ENCODE measurements around the gene FZD4.

The FZD4 gene

DNA sequence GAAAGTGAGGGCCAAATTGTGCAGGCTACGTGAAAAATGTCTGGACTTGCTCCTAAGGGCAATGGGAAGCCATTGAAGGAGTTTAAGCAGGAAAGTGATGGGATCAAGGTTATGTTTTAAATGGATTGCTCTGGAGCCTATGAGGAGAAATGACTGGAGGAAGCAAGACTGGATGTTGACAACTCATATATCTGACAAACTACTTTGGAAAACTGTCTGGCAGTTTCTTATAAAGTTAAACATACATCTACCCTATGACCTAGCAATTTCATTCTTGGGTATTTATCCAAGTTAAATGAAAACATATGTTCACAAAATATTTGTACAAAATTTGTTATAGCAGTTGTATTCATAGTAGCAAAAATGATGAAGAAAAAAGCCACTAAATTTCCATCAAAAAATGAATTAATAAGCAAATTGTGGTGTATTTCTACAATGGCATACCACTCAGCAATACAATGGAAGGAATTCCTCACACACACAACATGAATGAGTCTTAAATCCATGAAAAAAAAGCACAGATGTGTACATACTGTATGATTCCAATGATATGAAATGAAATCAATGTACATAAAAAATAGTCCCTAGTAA, 24.1 kb downstream of the FZD4 start:
- Histone ChIP-seq H3K4me1 (ENCODE audit: control insufficient read depth in 2 of 2, insufficient read depth in 1 of 2, low read depth in 1 of 2, low read length in 2 of 2) (peaks cover 0 to 11% of the 10 kb centered on the region in 2 donors), H2AFZ (ENCODE audit: low read length) (no peak overlapping the region), H3K14ac (ENCODE audit: low read length) (no peak overlapping the region), H3K4ac (ENCODE audit: low read length) (no peak overlapping the region), H3K4me3 (ENCODE audit: low read length in 2 of 2) (no peak overlapping the region), H3K27me3 (ENCODE audit: control insufficient read depth in 3 of 3, insufficient read depth in 3 of 3, low read depth in 1 of 3, low read length in 3 of 3) (no peaks in the 10 kb centered on the region), H3K27ac (replicated peaks; ENCODE audit: low read length) (no peak overlapping the region), H4K91ac (ENCODE audit: low read depth, low read length, poor library complexity) (no peak overlapping the region), H3K9me3 (replicated peaks in 1 of 2; ENCODE audit: control insufficient read depth in 2 of 2, insufficient read depth in 1 of 2, low read depth in 1 of 2, low read length in 2 of 2) (no peaks in the 10 kb centered on the region), H3K18ac (ENCODE audit: low read length) (no peak overlapping the region), H3K79me1 (ENCODE audit: low read depth, low read length) (no peaks in the 10 kb centered on the region), H2AK5ac (ENCODE audit: low read depth, low read length) (no peak overlapping the region), H3K23ac (ENCODE audit: low read depth, low read length, poor library complexity) (no peak overlapping the region), H2BK12ac (ENCODE audit: low read length) (no peak overlapping the region), H3K36me3 (replicated peaks in 1 of 2; ENCODE audit: control insufficient read depth in 2 of 2, insufficient read depth in 2 of 2, low read length in 2 of 2) (peaks cover 0 to 12% of the 10 kb centered on the region in 2 donors), H2BK120ac (ENCODE audit: low read depth, low read length) (no peak overlapping the region), H3K4me2 (ENCODE audit: insufficient read depth, low read length, poor library complexity, severe bottlenecking) (no peak overlapping the region), H2BK15ac (ENCODE audit: low read length) (no peak overlapping the region), H2BK5ac (ENCODE audit: low read length) (no peak overlapping the region), H4K8ac (ENCODE audit: low read depth, low read length) (no peak overlapping the region), H3K9ac (ENCODE audit: low read depth, low read length, poor library complexity) (no peak overlapping the region)
- no peak for DNase-seq (ENCODE audit: low spot score)
- no CpG with 5 or more reads among the region's 1 CpG for WGBS, 2 donors (ENCODE audit: extremely low coverage in 2 of 2, insufficient read length in 2 of 2, insufficient replicate concordance in 1 of 2)

DNA sequence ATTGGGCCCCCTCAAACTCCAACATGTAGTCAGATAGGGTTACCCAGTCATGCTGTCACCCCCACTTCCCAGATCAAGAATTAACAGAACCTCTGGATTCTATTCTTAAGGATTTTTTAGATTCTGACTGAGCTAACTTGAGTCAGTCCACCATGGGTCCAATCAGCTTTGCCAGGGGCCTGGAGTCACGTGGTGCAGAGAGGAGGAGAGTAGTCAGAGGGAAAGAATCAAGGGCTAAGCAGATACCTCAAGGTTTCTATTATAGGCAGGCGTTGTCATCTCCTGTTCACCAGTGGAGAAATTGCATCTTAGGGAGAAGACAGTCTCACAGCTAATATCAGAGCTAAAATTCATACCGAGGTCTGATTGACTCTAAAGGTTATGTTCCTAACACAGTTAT, 28.2 kb downstream of the FZD4 start:
- Histone ChIP-seq H3K27me3 (ENCODE audit: control insufficient read depth in 3 of 3, insufficient read depth in 3 of 3, low read depth in 1 of 3, low read length in 3 of 3) (no peaks in the 10 kb centered on the region), H3K4me2 (ENCODE audit: insufficient read depth, low read length, poor library complexity, severe bottlenecking) (no peak overlapping the region), H3K4me1 (ENCODE audit: control insufficient read depth in 2 of 2, insufficient read depth in 1 of 2, low read depth in 1 of 2, low read length in 2 of 2) (peaks cover 4 to 6% of the 10 kb centered on the region in 2 donors), H2BK15ac (ENCODE audit: low read length) (no peak overlapping the region), H3K4ac (ENCODE audit: low read length) (no peak overlapping the region), H2AFZ (ENCODE audit: low read length) (no peak overlapping the region), H3K14ac (ENCODE audit: low read length) (no peak overlapping the region), H4K8ac (ENCODE audit: low read depth, low read length) (no peak overlapping the region), H2BK12ac (ENCODE audit: low read length) (no peak overlapping the region), H2AK5ac (ENCODE audit: low read depth, low read length) (no peak overlapping the region), H3K9me3 (replicated peaks in 1 of 2; ENCODE audit: control insufficient read depth in 2 of 2, insufficient read depth in 1 of 2, low read depth in 1 of 2, low read length in 2 of 2) (peaks cover 0 to 8% of the 10 kb centered on the region in 2 donors), H2BK120ac (ENCODE audit: low read depth, low read length) (no peak overlapping the region), H3K27ac (replicated peaks; ENCODE audit: low read length) (no peak overlapping the region), H3K79me1 (ENCODE audit: low read depth, low read length) (no peaks in the 10 kb centered on the region), H3K23ac (ENCODE audit: low read depth, low read length, poor library complexity) (no peak overlapping the region), H3K36me3 (replicated peaks in 1 of 2; ENCODE audit: control insufficient read depth in 2 of 2, insufficient read depth in 2 of 2, low read length in 2 of 2) (no peaks in the 10 kb centered on the region), H3K4me3 (ENCODE audit: low read length in 2 of 2) (no peak overlapping the region), H3K18ac (ENCODE audit: low read length) (no peak overlapping the region), H3K9ac (ENCODE audit: low read depth, low read length, poor library complexity) (no peak overlapping the region), H4K91ac (ENCODE audit: low read depth, low read length, poor library complexity) (no peak overlapping the region), H2BK5ac (ENCODE audit: low read length) (no peak overlapping the region)
- WGBS, 2 donors (ENCODE audit: extremely low coverage in 2 of 2, insufficient read length in 2 of 2, insufficient replicate concordance in 1 of 2) = no CpG with 5 or more reads among the region's 3 CpGs
- DNase-seq (ENCODE audit: low spot score) = no peak

DNA sequence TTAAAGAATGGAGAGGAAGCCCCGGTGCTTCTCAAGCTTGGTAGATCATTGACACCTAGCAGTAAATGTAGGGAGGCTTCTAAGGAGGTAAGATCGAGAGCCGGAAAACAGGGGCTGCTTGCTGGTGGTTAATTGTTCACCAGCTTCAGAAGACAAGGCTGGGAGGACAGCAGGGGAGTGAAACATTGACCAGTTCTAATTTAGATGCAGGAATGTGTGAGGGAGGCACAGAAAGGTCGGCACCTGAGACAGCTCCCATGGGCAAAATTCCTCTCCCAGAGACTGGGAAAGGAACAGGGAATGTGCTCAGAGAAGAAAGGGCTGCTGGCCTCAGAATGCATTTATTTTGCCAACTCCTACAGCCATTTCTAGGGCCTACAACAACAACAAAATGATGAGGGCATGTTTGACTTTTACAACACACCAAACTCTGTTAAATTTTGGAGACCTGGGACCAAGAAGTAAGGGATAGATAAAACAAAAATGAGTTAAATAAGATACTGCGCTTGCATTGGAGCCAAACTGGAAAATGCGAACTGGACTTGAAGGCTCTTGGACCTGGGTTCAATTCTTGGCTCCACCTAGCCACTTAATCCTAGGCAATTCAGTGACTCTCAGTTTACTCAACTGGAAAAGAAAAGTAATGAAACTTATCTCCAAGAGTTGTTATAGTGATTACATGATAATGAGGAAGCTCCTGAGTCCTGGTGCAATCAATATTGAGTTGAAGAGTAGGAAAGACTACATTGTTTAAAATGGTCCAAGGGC, 31.0 kb downstream of the FZD4 start:
- no peak overlapping the region for H3K23ac ChIP-seq (ENCODE audit: low read depth, low read length, poor library complexity)
- H3K14ac ChIP-seq (ENCODE audit: low read length) = no peak overlapping the region
- no peak overlapping the region for H2BK120ac ChIP-seq (ENCODE audit: low read depth, low read length)
- DNase-seq (ENCODE audit: low spot score) = peak; percentile 51
- H4K8ac ChIP-seq (ENCODE audit: low read depth, low read length) = no peak overlapping the region
- no peak overlapping the region for H3K4me3 ChIP-seq (ENCODE audit: low read length in 2 of 2)
- no peak overlapping the region for H3K18ac ChIP-seq (ENCODE audit: low read length)
- no peak overlapping the region for H4K91ac ChIP-seq (ENCODE audit: low read depth, low read length, poor library complexity)
- no peaks in the 10 kb centered on the region for H3K79me1 ChIP-seq (ENCODE audit: low read depth, low read length)
- no peak overlapping the region for H2AK5ac ChIP-seq (ENCODE audit: low read depth, low read length)
- no CpG with 5 or more reads among the region's 6 CpGs for WGBS, 2 donors (ENCODE audit: extremely low coverage in 2 of 2, insufficient read length in 2 of 2, insufficient replicate concordance in 1 of 2)
- peaks cover 0 to 8% of the 10 kb centered on the region in 2 donors for H3K9me3 ChIP-seq (replicated peaks in 1 of 2; ENCODE audit: control insufficient read depth in 2 of 2, insufficient read depth in 1 of 2, low read depth in 1 of 2, low read length in 2 of 2)
- H2BK12ac ChIP-seq (ENCODE audit: low read length) = no peak overlapping the region
- H3K4me2 ChIP-seq (ENCODE audit: insufficient read depth, low read length, poor library complexity, severe bottlenecking) = no peak overlapping the region
- H2BK15ac ChIP-seq (ENCODE audit: low read length) = no peak overlapping the region
- no peak overlapping the region for H3K9ac ChIP-seq (ENCODE audit: low read depth, low read length, poor library complexity)
- peak overlapping the region; percentile 50 for H3K27ac ChIP-seq (replicated peaks; ENCODE audit: low read length)
- H2AFZ ChIP-seq (ENCODE audit: low read length) = no peak overlapping the region
- peaks cover 0 to 4% of the 10 kb centered on the region in 2 donors for H3K4me1 ChIP-seq (ENCODE audit: control insufficient read depth in 2 of 2, insufficient read depth in 1 of 2, low read depth in 1 of 2, low read length in 2 of 2)
- peaks cover 0 to 3% of the 10 kb centered on the region in 2 donors for H3K36me3 ChIP-seq (replicated peaks in 1 of 2; ENCODE audit: control insufficient read depth in 2 of 2, insufficient read depth in 2 of 2, low read length in 2 of 2)
- H2BK5ac ChIP-seq (ENCODE audit: low read length) = no peak overlapping the region
- no peak overlapping the region for H3K4ac ChIP-seq (ENCODE audit: low read length)
- H3K27me3 ChIP-seq (ENCODE audit: control insufficient read depth in 3 of 3, insufficient read depth in 3 of 3, low read depth in 1 of 3, low read length in 3 of 3) = no peaks in the 10 kb centered on the region

DNA sequence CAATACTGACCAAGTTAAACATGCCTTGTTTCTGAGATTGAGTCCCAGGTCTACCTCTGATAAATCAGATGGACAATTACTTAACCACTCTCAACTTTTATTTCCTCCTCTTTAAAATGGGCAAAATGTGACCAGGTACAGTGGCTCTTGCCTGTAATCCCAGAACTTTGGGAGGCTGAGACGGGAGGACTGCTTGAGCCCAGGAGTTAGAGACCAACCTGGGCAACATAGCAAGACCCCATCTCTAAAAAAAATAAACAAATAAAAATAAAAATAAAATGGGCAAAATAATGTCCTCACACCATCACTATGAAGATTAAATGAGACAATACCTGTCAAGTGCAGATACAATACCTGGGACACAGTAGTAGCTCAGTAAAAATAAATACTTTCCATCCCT, 33.0 kb downstream of the FZD4 start:
- Histone ChIP-seq H3K4me3 (ENCODE audit: low read length in 2 of 2) (no peak overlapping the region), H3K9me3 (replicated peaks in 1 of 2; ENCODE audit: control insufficient read depth in 2 of 2, insufficient read depth in 1 of 2, low read depth in 1 of 2, low read length in 2 of 2) (peaks cover 0 to 8% of the 10 kb centered on the region in 2 donors), H2AK5ac (ENCODE audit: low read depth, low read length) (no peak overlapping the region), H3K36me3 (replicated peaks in 1 of 2; ENCODE audit: control insufficient read depth in 2 of 2, insufficient read depth in 2 of 2, low read length in 2 of 2) (peaks cover 0 to 3% of the 10 kb centered on the region in 2 donors), H3K18ac (ENCODE audit: low read length) (no peak overlapping the region), H3K27me3 (ENCODE audit: control insufficient read depth in 3 of 3, insufficient read depth in 3 of 3, low read depth in 1 of 3, low read length in 3 of 3) (no peaks in the 10 kb centered on the region), H4K8ac (ENCODE audit: low read depth, low read length) (no peak overlapping the region), H2BK120ac (ENCODE audit: low read depth, low read length) (no peak overlapping the region), H3K23ac (ENCODE audit: low read depth, low read length, poor library complexity) (no peak overlapping the region), H3K4me2 (ENCODE audit: insufficient read depth, low read length, poor library complexity, severe bottlenecking) (no peak overlapping the region), H3K4ac (ENCODE audit: low read length) (no peak overlapping the region), H3K9ac (ENCODE audit: low read depth, low read length, poor library complexity) (no peak overlapping the region), H3K4me1 (ENCODE audit: control insufficient read depth in 2 of 2, insufficient read depth in 1 of 2, low read depth in 1 of 2, low read length in 2 of 2) (peaks cover 2 to 9% of the 10 kb centered on the region in 2 donors), H2BK12ac (ENCODE audit: low read length) (no peak overlapping the region), H2BK15ac (ENCODE audit: low read length) (no peak overlapping the region), H4K91ac (ENCODE audit: low read depth, low read length, poor library complexity) (no peak overlapping the region), H2BK5ac (ENCODE audit: low read length) (no peak overlapping the region), H3K14ac (ENCODE audit: low read length) (no peak overlapping the region), H3K27ac (replicated peaks; ENCODE audit: low read length) (no peak overlapping the region), H3K79me1 (ENCODE audit: low read depth, low read length) (no peaks in the 10 kb centered on the region), H2AFZ (ENCODE audit: low read length) (no peak overlapping the region)
- no CpG with 5 or more reads among the region's 1 CpG for WGBS, 2 donors (ENCODE audit: extremely low coverage in 2 of 2, insufficient read length in 2 of 2, insufficient replicate concordance in 1 of 2)
- DNase-seq (ENCODE audit: low spot score) = no peak
